Pancreas (tissue), 10 donors: Measurements from ENCODE around the gene RNU7-1. TPM values are rescaled to one million over a fixed set of nuclear protein-coding genes. Genes with fewer than 3 reads are reported as not detected.

Experiments used
- ATAC-seq, 4 donors: fragments of 200-7000 bp; cut with Tn5 transposase; one replicate each; pipeline versions ENCODE4 v1.8.0 to v1.9.1; 2020; ENCODE audit warnings: mild to moderate bottlenecking in 4 of 4, moderate library complexity in 4 of 4
- DNase-seq, 6 donors: peaks; one replicate each; pipeline ENCODE4 v3.0.0-alpha.2; 2020
- FAIRE-seq: peaks from 2 replicates; lab custom pipeline; 2012; peaks lifted over from hg19 to GRCh38; lab: Jason Lieb, UNC
- H3K27ac ChIP-seq, 4 donors: fragments of 200-600 bp; sonication (generic); 1 replicate in 3 of 4; 2 replicates in 1 of 4; pipeline versions ENCODE4 v1.5.0 to v1.8.0; 2020
- H3K27me3 ChIP-seq, 4 donors: fragments of 200-600 bp; one replicate each; pipeline ENCODE4 v1.8.0; 2021
- H3K36me3 ChIP-seq, 3 donors: fragments of 200-600 bp; sonication (generic) in 1 of 3; one replicate each; pipeline versions ENCODE4 v1.5.0 to v1.8.0; 2020 to 2021
- H3K4me1 ChIP-seq, 3 donors: fragments of 200-600 bp; one replicate each; pipeline ENCODE4 v1.8.0; 2021
- H3K4me3 ChIP-seq, 4 donors: fragments of 200-600 bp; sonication (generic) in 2 of 4; one replicate each; pipeline versions ENCODE4 v1.5.0 to v1.8.0; 2020 to 2021
- H3K9me3 ChIP-seq, 4 donors: fragments of 200-600 bp; one replicate each; pipeline ENCODE4 v1.8.0; 2021
- CTCF ChIP-seq, 4 donors: fragments of 200-600 bp; sonication (generic) in 3 of 4; IDR thresholded peaks; one replicate each; pipeline versions ENCODE4 v1.5.0 to v1.8.0; 2021; ENCODE audit warnings: antibody characterized with exemption in 4 of 4
- WGBS, 2 donors: extraction: QIAGEN DNeasy Blood & Tissue Kit; methylation state at CpG; one replicate each; pipeline ENCODE4 v1.1.7; 2013; 5-methylcytosine and 5-hydroxymethylcytosine counted together
- intact Hi-C, 3 donors: fragments of 100-400 bp; cut with DNase I; formaldehyde crosslinking; loops; one replicate each; pipeline versions ENCODE4 v1.11.1 to v1.14.2; 2022
- polyA plus RNA-seq, 2 donors: library from polyadenylated mRNA; stranded (reverse); fragments of 200-250 nt; gene quantifications; one replicate each; pipeline ENCODE4 v1.2.3, GENCODE V29; 2013
- total RNA-seq, 6 donors: library from RNA; stranded (reverse); fragmentation: NEBNext Ultra II Directional in 4 of 6; extraction: Animal tissue kit (Norgen Biotek cat#: 25700) in 4 of 6; gene quantifications; one replicate each; pipeline versions ENCODE4 v1.2.1 to v1.2.4, GENCODE V29; 2021 to 2023
- donor health status: healthy with polysubstance abuse.
- donor health status: DM: no; HTN: no; CAD: no; lungs with moderate emphysema.
- donor health status: DM: no; HTN: no; CAD: no.
- donor health status: control.
- donor health status: control.
- donor health status: Bipolar disorder and iron deficiency.
- donor health status: DM: yes; HTN: yes; CAD: no.
- donor health status: DM: no; HTN: no; CAD: no.
- donor health status: DM: no; HTN: no; CAD: no.
- donor health status: DM: yes; HTN: yes; CAD: no.

The RNU7-1 gene
- total and polyA plus RNA-seq, 8 donors: not detected

GRCh38 chr12:6914947-6915788 lies 28.4 kb upstream of the RNU7-1 start:
- FAIRE-seq: no peak
- H3K4me3 ChIP-seq: peak overlapping the region; percentile 14 to 60 (median 37)
- no peaks in the 10 kb centered on the region for H3K36me3 ChIP-seq
- DNase-seq: peak in 2 of 6 donors; percentile 23 to 48
- H3K4me1 ChIP-seq: peaks cover 0 to 4% (median 0%) of the 10 kb centered on the region in 3 donors
- intact Hi-C loops: no loop called here
- no peaks in the 10 kb centered on the region for H3K9me3 ChIP-seq
- WGBS, 2 donors: 26 to 37% methylated on average over 25 to 29 of the region's 29 CpGs
- no peaks in the 10 kb centered on the region for H3K27me3 ChIP-seq
- no peak overlapping the region for H3K27ac ChIP-seq
- ATAC-seq: peak in 1 of 4 donors; percentile 4
- no peak for TF ChIP-seq CTCF (IDR thresholded peaks at IDR 0.05)

- H3K27ac ChIP-seq: no peak overlapping the region
These were observed 27.8 kb upstream of the RNU7-1 start for GRCh38 chr12:6915789-6916285.

GRCh38 chr12:6916426-6917200 lies 27.0 kb upstream of the RNU7-1 start:
- WGBS, 2 donors: 84 to 85% methylated on average over 11 of the region's 11 CpGs
- intact Hi-C loops: no loop called here
- H3K9me3 ChIP-seq: no peaks in the 10 kb centered on the region
- FAIRE-seq (no peak), DNase-seq (peak in 2 of 6 donors; percentile 37 to 41), ATAC-seq (no peak)
- H3K4me3 ChIP-seq: no peak overlapping the region
- H3K36me3 ChIP-seq: no peaks in the 10 kb centered on the region
- no peak overlapping the region for H3K27ac ChIP-seq
- peaks cover 0 to 4% (median 0%) of the 10 kb centered on the region in 3 donors for H3K4me1 ChIP-seq
- no peak for TF ChIP-seq CTCF (IDR thresholded peaks at IDR 0.05)
- H3K27me3 ChIP-seq: no peaks in the 10 kb centered on the region

More at GRCh38 chr12:6915789-6916285, 27.8 kb upstream of the RNU7-1 start:
- WGBS, 2 donors: 68 to 77% methylated on average over 14 of the region's 14 CpGs
- no peaks in the 10 kb centered on the region for H3K9me3 ChIP-seq
- DNase-seq (peak in 2 of 6 donors; percentile 23 to 39), ATAC-seq (no peak), FAIRE-seq (no peak)
- no peak for TF ChIP-seq CTCF (IDR thresholded peaks at IDR 0.05)
- H3K4me3 ChIP-seq: no peak overlapping the region
- intact Hi-C loops: no loop called here
- H3K27me3 ChIP-seq: no peaks in the 10 kb centered on the region
- no peaks in the 10 kb centered on the region for H3K36me3 ChIP-seq
- H3K4me1 ChIP-seq: peaks cover 0 to 4% (median 0%) of the 10 kb centered on the region in 3 donors

- Histone ChIP-seq H3K4me1 (peaks cover 0 to 4% (median 0%) of the 10 kb centered on the region in 3 donors), H3K4me3 (no peak overlapping the region), H3K27me3 (no peaks in the 10 kb centered on the region), H3K36me3 (no peaks in the 10 kb centered on the region), H3K27ac (no peak overlapping the region), H3K9me3 (no peaks in the 10 kb centered on the region)
- no peak for FAIRE-seq
- ATAC-seq: no peak
- TF ChIP-seq CTCF (IDR thresholded peaks at IDR 0.05): no peak
- intact Hi-C loops: no loop called here
- 68 to 79% methylated on average over 14 of the region's 14 CpGs for WGBS, 2 donors
- DNase-seq: peak in 2 of 6 donors; percentile 9 to 39
These were observed 26.0 kb upstream of the RNU7-1 start for GRCh38 chr12:6917491-6918231.
